HG03159 (cell line): ENCODE results near the gene DBET.
"Not testable (repeated sequence)": the region's sequence is repeated elsewhere in the genome, so short reads cannot be mapped to it uniquely, and the experiment has no call there.

Experiments
- ATAC-seq: cut with Tn5 transposase; IDR thresholded peaks from one replicate; pipeline ENCODE4 v1.9.1; 2021; ENCODE audit warnings: mild to moderate bottlenecking, moderate library complexity; ENCODE audit not compliant: unreplicated experiment

DBET gene

GRCh38 chr4:190049378-190050239, 14.7 kb upstream of the DBET start:
- not testable (repeated sequence) for ATAC-seq

- ATAC-seq, result not testable (repeated sequence)
Observed at GRCh38 chr4:190058997-190059396, 5.3 kb upstream of the DBET start.

DNA sequence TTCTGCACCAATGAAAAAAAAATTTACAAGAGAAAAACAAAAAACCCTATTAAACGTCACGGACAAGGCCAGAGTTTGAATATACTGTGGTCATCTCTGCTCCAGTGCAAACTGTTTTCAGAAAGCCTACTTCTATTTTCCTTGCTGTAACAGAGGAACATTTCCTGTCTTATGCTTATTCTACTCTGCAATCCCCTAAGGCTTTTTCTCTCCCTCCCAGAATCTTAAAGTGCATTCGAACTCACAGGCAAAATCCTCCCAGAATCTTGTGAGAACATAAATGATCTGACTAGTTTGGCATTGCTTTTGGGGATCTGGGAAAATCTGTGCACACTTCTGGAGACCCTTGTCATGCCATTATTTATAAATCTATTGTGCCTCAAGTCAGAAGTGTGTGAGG, 503 bp downstream of the DBET start:
- ATAC-seq, result not testable (repeated sequence)

- ATAC-seq, result not testable (repeated sequence)
Observed at GRCh38 chr4:190068351-190068750, 4.0 kb downstream of the DBET start.

- not testable (repeated sequence) for ATAC-seq
Observed at GRCh38 chr4:190093052-190093451, 28.8 kb downstream of the DBET start.

DNA sequence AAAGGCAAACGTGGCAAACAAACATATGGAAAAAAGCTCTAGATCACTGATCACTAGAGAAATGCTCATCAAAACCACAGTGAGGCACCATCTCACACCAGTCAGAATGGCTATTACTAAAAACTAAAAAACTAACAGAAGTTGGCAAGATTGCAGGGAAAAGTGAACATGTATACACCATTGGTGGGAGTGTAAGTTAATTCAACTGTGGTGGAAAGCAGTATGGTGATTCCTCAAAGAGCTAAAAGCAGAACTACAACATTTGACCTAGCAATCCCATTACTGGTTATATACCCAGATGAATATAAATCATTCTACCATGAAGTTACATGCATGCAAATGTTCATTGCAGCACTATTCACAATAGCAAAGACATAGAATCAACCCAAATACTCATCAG, 29.7 kb downstream of the DBET start:
- ATAC-seq, result not testable (repeated sequence)

GRCh38 chr4:190095335-190095734, 31.0 kb downstream of the DBET start:
- ATAC-seq, result not testable (repeated sequence)

DNA sequence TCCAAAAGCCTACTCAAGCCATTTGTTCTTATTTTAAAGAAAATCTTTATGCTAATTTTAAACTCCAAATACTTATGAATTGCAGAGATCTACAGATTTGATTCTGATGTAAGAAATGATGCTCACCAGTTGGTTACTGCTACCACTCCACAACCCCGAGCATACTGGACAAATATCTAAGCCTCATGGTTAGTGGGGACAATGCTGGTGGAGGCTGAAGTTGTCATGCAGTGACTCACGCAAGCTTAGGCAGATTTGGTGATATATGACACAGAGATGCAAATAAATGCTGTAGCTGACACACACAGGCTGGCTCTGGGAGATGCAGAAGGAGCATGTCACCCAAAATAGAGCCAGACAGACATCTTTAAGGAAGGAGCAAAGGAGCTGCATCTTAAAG, 35.3 kb downstream of the DBET start:
- ATAC-seq, result not testable (repeated sequence)

- ATAC-seq, result not testable (repeated sequence)
Observed at GRCh38 chr4:190101525-190101924, 37.2 kb downstream of the DBET start.

GRCh38 chr4:190106191-190106590, 41.9 kb downstream of the DBET start:
- not testable (repeated sequence) for ATAC-seq

GRCh38 chr4:190106611-190107480, 42.5 kb downstream of the DBET start:
- ATAC-seq, result not testable (repeated sequence)

- ATAC-seq, result not testable (repeated sequence)
Observed at GRCh38 chr4:190107766-190108485, 43.6 kb downstream of the DBET start.

DNA sequence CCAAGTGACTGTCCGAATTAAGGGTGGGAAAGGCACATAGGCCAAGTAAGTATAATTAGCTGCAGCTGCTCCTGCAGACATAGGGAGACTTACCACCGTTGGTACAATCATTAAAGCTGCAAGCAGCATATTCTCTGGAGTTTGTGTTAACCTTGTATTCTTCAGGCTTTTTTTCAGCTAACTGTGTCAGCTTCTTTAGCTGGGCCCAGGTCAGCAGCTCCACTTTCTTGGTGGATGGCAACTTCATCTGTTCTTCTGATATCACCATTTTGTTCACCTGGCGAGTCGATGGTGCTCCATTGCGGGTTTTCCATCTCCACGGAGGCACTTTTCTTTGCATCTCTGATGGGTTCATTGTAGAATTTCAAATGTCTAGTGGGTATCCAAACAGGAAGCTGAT, 44.5 kb downstream of the DBET start:
- ATAC-seq, result not testable (repeated sequence)

GRCh38 chr4:190109390-190110011, 45.2 kb downstream of the DBET start:
- ATAC-seq, result not testable (repeated sequence)

DNA sequence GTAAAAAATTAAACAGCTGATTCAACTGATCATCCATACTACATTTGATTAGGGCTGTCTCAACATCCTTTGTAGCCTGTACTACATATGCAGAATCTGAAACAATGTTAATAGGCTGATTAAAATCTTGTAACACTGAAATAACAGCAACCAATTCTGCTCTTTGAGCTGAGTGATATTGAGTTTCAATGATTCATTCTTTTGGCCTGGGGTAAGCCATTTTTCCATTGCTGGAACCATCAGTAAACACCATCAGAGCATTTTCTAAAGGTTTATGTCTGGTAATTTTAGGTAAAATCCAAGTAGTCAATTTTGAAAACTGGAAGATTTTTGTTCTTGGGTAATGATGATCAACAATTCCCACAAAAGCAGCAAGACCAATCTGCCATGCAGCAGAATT, 45.7 kb downstream of the DBET start:
- not testable (repeated sequence) for ATAC-seq

- ATAC-seq, result not testable (repeated sequence)
Observed at GRCh38 chr4:190110570-190111295, 46.4 kb downstream of the DBET start.

- not testable (repeated sequence) for ATAC-seq
Observed at GRCh38 chr4:190112879-190113278, 48.6 kb downstream of the DBET start.

DNA sequence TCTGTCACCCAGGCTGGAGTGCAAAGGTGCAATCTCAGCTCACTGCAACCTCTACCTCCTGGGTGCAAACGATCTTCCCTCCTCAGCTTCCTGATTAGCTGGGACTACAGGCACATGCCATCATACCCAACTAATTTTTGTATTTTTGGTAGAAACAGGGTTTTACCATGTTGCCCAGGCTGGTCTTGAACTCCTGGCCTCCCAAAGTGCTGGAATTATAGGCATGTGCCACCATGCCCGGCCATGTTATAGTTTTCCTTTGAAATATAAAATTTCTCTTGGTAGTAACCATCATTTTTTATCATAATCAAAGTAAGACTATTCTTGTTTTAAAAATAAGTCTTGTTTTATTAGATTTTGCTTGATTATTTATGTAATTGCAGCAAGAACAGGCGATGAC, 50.7 kb downstream of the DBET start:
- ATAC-seq, result not testable (repeated sequence)
